Suprapubic skin (tissue), 3 donors: ENCODE measurements around the gene GALNT18.

Experiments
- CTCF ChIP-seq, 2 donors: fragments of 200-600 bp in 1 of 2; fragments of 450-650 bp in 1 of 2; sonication (generic) in 1 of 2; IDR thresholded peaks; one replicate each; pipeline ENCODE4 v1.5.1; 2016 to 2019; ENCODE audit warnings: antibody characterized with exemption in 2 of 2, mild to moderate bottlenecking in 1 of 2, moderate library complexity in 1 of 2
- EP300 ChIP-seq: sonication (generic); formaldehyde crosslinking; IDR thresholded peaks from one replicate; pipeline ENCODE4 v1.6.1; 2017; ENCODE audit warnings: antibody characterized with exemption
- POLR2A ChIP-seq, 2 donors: fragments of 450-650 bp; IDR thresholded peaks; one replicate each; pipeline ENCODE4 v1.6.1; 2017; ENCODE audit warnings: antibody characterized with exemption in 2 of 2, mild to moderate bottlenecking in 2 of 2, moderate library complexity in 2 of 2

GRCh38 chr11:11260903-11261302, 360.9 kb downstream of the GALNT18 start:
- TF ChIP-seq CTCF (IDR thresholded peaks at IDR 0.05) (no peak), POLR2A (IDR thresholded peaks at IDR 0.05) (no peak), EP300 (no peak)
